Stimulated activated CD8-positive, alpha-beta memory T cell treated with anti-CD3 and anti-CD28 coated beads, Interleukin-12 subunit alpha, Interleukin-12 subunit beta, amount 100 ng/mL, for 1 hour (primary cell): ENCODE results near the gene UBXN11.
"Not testable (repeated sequence)": the region's sequence is repeated elsewhere in the genome, so short reads cannot be mapped to it uniquely, and the experiment has no call there.

Experiments used
- DNase-seq: peaks from one replicate; pipeline ENCODE4 v3.0.0-alpha.2; 2020; ENCODE audit warnings: low read depth

UBXN11 gene

DNA sequence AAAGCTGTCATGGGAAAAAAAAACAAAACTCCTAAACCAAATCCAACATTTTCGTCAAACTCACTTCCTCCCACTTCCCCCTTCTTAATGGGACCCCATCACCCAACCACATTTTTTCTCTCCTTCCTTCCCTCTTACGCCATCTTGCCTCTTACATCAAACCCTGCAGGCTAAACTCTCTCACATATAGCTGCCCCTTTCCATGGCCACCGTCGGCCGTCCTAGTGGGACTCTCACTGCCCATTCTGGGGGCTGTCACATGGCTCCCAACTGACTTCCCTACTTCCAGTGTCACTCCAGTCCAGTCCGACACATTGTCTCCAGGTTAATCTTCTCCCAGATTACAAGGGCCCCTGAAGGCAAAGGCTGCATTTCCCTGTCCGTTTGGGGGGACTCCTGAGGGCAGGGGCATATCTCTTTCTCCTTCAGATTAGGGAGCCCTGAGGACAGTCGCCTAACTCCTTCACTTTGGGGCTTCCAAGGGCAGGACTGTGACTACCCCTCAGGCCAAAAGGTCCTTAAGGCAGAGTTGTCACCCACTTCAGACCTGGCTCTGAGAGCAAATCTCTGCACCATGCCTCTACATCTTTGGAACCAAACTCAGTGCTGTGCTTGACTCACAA lies 658 bp downstream of the UBXN11 start:
- no peak for DNase-seq

DNA sequence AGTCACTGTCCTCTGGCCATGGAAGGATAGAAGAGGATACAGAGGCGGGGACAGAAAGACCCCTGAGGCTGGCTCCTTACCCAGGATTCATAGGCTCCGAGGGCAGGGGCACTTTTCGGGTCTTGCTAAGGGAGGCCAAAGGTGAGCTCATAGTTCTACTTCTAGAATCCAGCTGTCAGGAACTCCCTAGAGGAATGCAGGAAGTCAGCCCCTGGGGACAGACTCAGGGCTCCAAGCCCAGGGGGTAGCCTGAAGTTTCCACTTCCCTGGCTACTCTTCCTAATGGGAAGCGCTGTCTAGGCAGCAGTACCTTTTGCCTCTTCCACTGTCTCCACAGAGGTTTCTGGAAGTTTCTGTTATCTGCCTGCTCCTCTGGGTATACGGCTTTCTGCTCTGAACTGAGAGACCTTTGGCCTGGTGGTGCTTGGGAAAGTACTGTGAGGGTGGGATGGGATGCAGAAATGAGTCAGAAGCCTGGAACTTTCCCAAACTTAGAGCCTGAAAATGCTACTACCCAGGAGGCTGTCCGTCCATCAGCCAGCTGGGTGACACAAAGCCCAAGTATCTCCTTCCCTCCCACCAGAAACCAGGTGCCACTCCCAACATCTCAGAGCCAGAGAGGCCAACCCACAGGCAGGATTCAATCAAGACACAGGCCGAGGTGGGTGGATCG lies 3.6 kb downstream of the UBXN11 start:
- DNase-seq, result no peak

DNA sequence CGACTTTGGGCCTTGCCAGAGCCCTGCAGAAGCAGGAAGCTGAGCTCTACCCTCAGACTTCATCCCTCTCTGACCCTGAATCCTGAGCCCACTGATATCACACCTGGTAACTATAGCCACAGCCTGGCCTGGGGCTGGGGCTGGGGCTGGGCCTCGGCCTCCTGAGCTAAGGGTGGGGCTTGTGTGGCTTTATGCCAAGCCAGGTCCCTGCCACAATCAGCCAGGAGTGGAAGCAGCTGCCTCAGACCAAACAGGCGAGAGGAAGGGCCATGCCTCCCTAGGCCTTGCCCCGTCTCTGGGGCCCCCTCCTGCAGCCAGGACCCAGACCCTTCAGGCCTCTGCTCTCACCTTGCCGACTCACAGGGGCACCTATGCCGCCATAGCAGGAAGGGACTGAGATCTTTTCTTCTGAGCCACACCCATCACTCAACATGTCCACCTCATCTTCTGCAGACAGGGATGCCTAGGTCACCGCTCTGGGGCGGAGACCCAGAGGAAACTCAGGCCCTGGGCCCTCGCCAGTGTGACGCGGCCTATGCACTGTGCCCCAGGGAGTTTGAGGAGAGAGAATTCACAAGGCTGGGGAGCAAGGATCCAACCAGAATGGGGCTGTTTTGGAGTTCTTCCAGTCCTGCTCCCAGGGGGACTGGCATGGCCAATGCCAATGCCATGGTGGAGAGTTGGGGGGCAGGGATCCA lies 5.7 kb downstream of the UBXN11 start:
- no peak for DNase-seq

DNA sequence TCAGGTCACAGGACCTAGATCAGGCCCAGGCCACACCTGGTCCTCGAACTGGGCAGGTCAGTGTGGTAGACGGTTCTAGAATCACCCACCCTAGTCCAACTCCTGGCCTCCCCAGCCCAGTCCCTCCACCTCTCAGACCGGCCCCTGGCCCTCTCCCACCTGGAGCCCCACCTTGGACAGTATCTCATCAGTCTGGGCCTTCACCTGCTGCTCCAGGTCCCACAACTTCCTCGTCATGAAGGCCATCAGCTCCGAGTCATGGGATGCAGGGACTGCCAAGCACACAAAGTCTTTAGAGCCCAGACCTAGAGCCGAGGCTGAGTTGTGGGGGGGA lies 8.7 kb downstream of the UBXN11 start:
- no peak for DNase-seq

DNA sequence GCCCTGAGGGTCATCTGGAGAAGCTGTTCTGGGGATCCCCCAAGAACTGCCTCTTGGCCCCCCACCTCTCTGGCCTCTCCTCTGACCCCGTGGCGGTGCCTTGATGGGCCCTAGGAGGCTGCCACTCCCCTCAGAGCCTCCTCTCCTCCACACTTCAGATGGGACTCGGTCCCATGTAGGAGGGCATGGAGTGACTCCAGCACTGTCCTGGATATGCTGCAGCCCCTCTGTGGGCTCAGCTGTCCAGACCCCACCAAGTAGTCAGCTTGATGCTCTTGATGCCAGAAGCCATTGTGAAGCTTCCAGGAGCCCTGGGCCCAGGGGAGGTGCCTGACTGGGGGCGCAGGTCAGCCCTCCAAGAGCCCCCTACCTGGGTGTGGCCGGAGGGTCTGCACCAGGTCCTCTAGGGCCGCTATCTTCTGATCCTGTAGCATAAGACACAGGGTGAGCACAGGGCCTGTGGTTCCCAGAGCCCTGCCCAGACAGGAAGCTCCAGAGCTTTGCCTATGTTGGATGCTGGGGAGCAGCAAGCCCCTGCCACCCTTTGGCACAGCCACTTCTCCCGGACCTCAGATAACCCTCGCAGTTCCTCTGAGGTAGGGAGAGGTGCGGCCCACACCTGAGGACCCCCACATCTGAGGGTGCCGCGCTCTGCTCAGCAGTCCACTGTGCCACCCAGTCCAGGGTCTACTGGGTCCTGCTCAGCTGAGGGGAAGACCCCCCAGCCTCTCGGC lies 9.2 kb downstream of the UBXN11 start:
- no peak for DNase-seq

DNA sequence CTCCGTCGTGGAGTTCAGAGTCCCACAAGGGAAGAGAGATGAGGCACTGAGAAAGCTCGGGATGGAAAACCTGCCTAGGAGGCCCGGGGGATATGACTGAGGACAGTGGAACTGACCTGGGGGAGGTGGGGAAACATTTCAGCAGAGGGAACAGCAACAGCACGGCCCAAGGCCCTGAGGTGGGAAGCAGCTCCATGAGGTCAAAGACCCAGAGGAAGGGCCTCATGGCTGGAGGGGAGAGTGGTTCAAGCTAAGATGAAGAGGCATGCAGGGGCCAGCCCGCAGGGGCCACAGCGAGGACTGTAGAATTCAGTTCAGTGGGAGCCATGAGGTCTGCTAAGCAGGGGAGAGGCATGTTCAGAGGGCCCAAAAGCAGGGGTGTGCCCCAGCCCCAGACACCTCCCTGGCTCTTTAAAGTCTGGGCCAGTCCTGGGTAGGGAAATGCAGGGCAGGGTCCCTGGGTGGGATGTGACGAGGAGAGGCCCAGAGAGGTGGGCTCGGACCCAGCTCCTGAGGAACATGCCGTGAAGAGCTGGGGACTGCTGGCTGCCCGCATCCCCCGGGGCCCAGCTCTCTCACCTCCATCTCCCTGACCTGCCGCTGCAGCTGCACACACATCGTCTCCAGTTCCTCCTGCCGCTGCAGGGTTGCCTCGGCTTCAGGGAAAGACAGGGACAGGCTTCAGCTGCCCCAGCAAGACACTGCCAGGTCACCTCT lies 9.9 kb downstream of the UBXN11 start:
- DNase-seq, result no peak

DNA sequence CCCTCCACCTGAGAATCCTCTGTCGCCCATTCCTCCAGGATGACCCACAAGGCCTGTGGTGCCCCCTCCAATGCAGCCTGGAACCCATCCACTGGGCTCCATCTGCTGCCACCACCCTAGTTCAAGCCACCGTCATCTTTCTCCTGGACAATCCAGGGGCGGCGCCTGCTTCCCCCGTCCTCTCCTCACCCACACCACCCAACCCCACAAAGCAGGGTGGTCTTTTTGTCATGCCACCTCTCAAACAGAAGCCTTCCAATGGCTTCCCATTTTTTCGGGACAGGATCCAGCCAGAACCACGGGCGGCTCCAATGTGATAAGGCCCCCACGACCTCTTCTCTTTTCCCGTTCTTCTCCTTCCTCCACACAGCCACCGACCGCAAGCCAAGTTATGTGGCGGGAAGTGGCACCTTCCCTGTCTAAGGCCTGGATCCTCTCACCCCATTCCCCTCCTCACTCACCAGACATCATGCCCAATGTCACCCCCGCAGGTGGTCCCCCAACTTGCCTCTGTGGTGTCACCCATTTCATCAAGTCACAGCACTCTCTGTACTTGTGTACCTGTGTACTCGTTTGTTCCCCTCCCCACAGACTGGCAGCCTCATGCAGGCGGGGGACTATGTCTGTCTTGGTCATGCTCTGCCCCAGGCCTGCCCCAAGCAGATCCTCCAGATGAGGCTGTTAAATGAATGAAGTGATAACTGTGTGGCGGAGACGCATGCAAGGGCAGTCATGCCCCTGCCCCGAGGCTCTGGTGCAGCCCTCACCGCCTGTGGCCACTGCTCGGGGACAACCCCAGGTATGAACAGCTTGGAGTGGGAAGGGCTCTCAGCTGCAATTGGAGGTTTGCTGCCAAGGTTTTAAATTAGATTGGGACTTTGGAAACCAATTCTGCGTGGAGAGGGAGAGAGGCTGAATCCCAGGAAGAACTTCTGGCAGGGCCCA lies 11.0 kb downstream of the UBXN11 start:
- DNase-seq, result no peak

DNA sequence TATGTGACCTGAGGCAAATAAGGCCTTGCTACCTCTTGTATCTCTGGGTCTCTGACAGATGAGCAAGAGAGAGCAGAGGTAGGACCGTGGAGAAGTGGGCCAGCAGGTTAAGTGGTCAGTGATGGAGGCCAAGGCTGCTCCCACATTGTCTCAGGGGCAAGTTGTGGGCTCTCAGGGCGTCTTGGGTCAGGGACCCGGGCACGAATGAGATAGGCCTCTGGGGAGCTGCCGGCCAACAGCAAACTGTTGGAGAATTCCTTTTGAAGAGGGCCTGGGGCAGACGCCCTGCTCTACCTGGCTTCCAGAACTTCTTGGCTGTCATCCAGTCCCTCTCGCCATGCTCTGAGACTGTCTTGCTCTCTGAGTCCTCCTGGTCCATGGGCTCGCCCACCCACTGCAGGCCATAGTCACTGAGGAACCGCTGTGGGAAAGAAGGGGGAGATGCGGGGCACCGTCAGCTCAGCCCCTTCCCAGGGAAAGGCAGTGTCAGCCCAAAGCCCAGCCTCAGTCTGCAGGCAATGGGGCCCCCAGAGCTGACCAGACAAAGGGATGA lies 12.4 kb downstream of the UBXN11 start:
- no peak for DNase-seq

DNA sequence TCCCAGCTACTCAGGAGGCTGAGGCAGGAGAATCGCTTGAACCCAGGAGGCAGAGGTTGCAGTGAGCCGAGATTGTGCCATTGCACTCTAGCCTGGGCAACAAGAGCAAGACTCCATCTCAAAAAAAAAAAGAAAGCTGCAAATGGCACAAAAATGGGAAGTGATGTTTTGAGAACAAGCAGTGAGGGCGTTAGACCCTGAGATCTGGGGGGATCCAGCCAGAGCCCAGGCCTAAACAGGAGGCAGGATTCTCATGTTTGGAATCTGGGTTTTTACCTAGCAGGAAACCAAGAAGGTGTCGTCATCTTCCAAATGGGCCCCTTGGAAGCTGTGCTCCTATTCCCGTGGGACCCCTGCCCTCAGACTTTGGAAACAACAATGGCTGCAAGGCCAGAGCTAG lies 13.7 kb downstream of the UBXN11 start:
- not testable (repeated sequence) for DNase-seq

DNA sequence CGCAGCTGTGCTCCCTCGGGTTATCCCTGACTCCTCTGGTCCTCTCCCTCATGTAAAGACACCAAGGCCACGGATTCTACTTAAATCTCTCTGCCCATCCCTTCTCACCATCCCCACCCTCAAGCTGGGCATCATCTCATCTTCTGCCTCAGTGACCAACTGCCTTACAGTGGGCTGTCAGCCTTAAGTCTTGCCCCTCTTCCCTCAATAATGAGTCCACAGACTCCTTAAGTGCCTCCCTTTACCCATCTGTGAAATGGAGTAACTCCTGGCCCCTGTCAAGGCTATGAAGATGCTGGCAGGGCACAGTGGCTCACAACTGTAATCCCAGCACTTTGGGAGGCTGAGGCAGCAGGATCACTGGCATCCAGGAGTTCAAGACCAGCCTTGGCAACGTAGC lies 14.5 kb downstream of the UBXN11 start:
- no peak for DNase-seq

DNA sequence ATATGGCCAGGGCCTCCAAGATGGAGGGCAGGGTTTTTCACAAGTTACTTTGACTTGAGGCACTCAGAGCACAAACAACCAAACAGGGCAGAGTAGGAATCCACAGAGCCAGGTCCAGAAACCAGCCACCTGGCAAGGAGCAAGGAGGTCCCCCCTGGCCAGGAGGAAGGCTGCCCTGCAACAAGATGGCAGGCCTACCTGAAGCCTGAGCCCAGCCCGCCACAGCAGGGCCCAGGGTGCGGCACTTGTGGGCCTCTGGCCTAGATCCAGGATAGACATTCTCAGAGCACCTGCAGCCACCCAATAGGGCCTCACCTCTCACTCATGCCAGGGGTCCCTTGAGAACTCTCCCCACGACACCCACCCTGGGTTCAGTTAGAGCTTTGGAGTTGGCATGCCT lies 15.0 kb downstream of the UBXN11 start:
- DNase-seq, result no peak

DNA sequence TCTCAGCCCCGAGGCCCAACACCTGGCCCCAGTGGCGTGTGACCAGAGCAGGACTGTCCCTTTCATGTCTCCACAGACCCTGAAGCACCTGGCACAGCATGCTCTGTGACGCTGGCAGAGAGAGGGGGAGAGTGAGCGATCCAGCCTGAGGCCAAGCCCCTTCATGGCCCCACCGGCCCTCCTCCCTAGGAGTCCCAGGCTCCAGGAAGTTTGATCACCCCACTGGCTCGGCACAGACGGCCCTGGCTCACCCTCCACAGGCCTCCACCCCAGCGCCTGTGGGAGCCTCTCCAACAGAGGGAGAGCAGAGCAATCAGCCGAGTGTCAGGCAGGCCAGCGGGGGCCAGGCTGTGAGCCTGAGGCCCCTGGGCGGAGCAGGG lies 15.6 kb downstream of the UBXN11 start:
- DNase-seq, result no peak

DNA sequence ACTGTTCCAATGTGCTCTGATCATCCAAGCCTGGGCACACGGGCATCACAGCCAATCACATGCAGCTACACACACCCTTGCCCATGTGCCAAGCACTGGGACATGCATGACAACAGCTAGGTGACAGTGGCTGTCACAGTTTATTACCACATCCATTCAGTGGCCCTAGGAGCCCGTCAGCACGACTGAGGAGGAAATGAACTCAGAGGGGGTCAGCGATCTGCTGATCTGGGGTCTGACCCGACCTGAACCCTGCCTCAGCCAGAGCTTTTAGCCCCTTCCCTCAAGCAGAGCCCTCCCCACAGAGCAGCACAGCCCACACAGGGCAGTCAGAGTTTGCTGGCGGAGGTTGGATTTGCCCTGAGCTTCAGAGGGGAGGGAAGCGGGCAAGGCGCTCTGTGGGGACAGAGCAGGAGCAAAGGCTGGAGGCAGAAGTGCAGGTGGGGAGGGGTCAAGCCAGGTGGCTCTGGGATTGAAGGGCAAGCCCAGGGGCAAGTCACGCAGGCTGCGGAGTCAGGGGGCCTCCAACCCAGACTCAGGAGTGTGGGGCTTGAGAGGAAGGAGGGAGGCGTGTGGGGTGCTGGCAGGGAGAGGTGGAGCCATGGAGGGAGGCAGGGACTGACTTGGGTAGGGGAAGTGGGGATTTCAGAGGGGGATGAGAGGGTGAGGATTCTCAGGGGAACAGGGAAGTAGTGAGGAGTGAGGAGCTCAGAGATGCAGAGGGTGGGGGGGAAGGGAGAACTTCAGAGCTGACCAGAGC lies 16.1 kb downstream of the UBXN11 start:
- DNase-seq, result no peak

DNA sequence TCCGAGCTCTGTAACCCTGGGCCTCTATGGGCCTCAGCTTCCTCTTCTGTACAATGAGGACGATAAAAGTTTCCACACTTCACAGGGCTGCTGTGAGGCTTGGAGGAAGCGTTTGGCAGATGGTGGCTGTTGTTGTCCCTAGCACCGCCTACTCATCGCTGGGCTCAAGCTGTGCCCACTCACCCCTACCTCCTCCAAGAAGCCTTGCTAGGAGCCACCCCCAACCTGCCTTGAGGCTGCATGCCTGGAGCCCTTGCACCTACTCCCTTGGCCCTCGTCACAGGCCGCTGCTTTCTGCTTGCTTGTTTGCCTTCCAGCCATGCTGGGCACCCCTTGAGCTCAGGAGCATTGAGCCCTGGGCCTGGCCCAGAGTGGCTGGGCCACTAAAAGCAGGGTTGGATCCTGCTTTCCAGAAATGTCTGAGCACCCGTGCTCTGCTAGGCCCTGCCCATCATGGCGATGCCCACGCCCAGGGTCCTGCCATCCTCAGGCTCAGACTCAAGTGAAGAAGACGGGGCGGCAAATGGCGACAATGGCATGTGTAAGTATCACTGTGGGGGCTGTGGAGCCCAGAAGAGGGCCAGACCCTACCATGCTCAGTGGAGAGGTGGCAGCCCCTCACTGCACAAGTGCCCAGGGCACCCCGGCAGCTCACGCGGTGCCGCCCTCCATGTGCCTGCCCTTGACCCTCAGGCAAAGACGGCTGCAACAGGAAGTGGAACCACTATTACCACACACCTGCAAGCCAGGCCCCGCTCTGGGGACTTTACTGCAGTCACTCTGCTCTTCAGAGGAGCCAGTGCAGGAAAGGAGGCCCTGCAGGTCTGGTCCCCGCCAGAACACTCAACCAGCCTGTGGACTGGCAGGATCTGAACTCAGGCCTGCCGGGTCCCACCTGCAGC lies 17.0 kb downstream of the UBXN11 start:
- DNase-seq, result no peak

DNA sequence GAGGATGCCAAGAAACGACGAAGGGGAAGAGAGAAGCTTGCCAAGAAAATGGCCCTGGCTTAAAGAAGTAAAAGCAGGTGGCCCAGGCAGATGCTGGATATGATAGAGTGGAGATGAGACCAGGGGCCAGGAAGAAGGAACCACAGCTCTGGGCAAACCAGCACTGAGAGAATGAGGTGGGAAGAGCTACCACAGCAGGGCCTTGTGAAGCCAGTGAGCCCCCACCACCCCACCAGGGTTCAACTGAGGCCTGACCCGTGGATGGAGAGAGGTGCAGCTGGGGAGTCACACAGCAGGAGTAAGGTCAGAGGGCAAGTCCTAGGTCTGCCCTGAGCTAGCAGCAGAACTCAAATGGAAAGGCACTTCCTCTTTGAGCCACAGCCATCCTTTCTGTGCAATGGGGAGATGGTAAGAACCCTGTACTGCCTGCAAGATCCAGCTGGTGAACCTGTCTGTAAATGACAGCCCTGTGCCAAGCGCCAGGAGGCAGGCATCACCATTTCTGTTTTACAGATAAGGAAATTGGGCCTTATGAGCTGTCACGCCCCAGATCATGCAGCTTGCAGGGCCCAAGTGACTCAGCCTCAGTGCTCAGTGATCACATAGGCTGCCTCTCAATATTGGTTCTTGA lies 18.0 kb downstream of the UBXN11 start:
- DNase-seq, result no peak

DNA sequence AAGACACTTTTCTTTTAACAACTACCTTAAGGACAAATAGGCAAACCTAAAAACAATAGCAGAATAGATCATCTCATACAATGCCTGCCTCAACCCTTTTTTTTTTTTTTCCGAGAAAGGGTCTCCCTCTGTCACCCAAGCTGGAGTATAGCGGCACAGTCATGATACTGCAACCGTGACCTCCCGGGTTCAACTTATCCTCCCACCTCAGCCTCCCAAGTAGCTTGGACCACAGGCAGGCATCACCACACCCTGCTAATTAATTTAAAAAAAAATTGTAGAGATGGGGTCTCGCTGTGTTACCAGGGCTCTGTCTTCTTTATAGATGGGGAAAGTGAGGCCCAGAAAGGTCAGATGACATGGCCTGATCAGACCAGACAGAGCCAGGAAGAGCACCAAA lies 18.6 kb downstream of the UBXN11 start:
- DNase-seq, result no peak

DNA sequence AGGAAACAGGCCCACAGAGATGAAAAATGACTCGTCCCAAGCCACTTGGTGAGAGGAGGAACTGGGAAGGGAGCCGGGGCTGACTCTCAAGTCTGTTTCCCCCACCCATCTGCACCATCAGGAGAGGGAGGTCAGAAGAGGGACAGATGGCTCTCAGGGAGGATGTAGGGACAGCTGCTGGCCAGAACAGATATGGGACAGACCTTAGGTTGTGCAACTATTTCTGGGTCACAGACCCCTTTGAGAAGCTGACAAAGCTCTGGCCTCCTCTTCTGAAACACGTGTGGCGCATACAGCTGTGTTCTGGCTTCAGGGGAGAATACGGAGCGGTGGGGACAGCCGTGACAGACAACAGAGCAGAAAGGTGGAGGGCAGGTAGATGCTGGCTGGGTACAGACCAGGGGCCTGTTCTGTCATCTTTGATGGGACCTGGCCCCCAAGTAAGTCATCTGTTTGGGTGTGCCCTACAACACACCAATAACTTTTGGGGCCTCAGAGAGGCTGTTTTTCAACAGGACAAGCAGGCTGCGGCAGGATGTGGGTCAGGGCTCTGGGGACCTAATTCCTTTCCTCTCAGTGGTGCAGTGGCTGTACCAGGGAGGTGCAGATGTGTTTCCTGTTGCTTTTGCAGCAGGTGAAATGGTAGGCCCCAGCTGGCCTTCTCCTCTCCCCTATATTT lies 19.3 kb downstream of the UBXN11 start:
- no peak for DNase-seq

DNA sequence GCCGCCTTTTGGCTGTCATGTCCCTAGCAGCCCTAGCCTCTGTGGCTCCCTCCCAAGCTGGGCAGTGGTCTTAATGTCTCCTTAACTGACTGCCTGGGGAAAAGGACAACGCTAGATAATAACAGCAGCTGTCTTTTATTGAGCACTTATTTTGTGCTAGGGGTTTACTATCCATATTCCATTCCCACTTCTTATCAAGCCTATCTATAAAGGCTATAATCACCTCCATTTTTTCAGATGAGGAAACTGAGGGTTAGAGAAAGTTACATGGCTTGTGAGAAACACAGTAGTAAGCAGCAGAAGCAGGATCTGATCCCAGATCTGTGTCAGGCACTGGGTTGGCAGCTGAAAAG lies 20.4 kb downstream of the UBXN11 start:
- DNase-seq, result no peak
